Lower lobe of right lung (tissue), 2 donors: Measurements from ENCODE around the gene CCDC71. TPM values are rescaled to one million over a fixed set of nuclear protein-coding genes. Genes with fewer than 3 reads are reported as not detected.

Source experiments
- ATAC-seq, 2 donors: fragments of 200-7000 bp; cut with Tn5 transposase; one replicate each; pipeline ENCODE4 v1.9.1; 2020 to 2022; ENCODE audit warnings: mild to moderate bottlenecking in 2 of 2, moderate library complexity in 2 of 2
- DNase-seq: peaks from one replicate; pipeline ENCODE4 v3.0.0-alpha.2; 2020
- H3K27ac ChIP-seq: fragments of 200-600 bp; one replicate; pipeline ENCODE4 v1.8.0; 2022
- H3K27me3 ChIP-seq: fragments of 200-600 bp; one replicate; pipeline ENCODE4 v1.8.0; 2022; ENCODE audit warnings: low read depth
- H3K36me3 ChIP-seq: fragments of 200-600 bp; one replicate; pipeline ENCODE4 v1.8.0; 2022; ENCODE audit warnings: mild to moderate bottlenecking
- H3K4me1 ChIP-seq: fragments of 200-600 bp; one replicate; pipeline ENCODE4 v1.8.0; 2022
- H3K4me3 ChIP-seq: fragments of 200-600 bp; one replicate; pipeline ENCODE4 v1.8.0; 2022; ENCODE audit warnings: mild to moderate bottlenecking
- H3K9me3 ChIP-seq: fragments of 200-600 bp; one replicate; pipeline ENCODE4 v1.8.0; 2022
- intact Hi-C: fragments of 100-400 bp; cut with DNase I; formaldehyde crosslinking; loops from one replicate; pipeline ENCODE4 v1.11.0; 2022
- total RNA-seq: library from RNA; stranded (reverse); fragmentation: NEBNext Ultra II Directional; extraction: Animal tissue kit (Norgen Biotek cat#: 25700); gene quantifications from one replicate; pipeline ENCODE4 v1.2.1, GENCODE V29; 2021
- TF ChIP-seq, protein P1 (sequence below): fragments of 200-600 bp; IDR thresholded peaks from one replicate; pipeline ENCODE4 v1.8.0; 2022; ENCODE audit warnings: antibody characterized with exemption, mild to moderate bottlenecking
- donor health status: DM: no; HTN: yes; CAD: no; lungs with severe emphysema.

CCDC71 gene
- total RNA-seq, 1 donor from 2014 or later: 23.4 TPM

DNA sequence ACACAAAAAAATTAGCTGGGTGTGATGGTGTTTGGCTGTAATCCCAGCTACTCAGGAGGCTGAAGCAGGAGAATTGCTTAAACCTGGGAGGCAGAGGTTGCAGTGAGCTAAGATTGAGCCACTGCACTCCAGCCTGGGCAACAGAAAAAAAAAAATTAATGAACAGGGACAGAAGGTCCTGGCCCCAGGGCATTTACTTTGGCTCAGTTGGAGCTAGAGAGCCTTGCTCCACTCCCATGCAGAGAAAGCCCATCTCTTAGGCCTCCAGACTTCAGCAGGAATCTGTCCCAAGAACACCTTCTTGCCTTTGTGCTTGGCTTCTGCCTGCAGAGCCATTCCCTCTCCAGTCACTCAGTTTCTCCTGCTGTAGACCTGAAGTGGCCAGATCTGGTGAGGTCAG lies 14.0 kb upstream of the CCDC71 start:
- Histone ChIP-seq H3K4me3 (no peak overlapping the region), H3K27ac (no peak overlapping the region), H3K36me3 (peaks cover 14% of the 10 kb centered on the region), H3K27me3 (no peaks in the 10 kb centered on the region), H3K4me1 (no peaks in the 10 kb centered on the region), H3K9me3 (no peaks in the 10 kb centered on the region)
- DNase-seq (no peak), ATAC-seq (no peak)
- TF ChIP-seq, protein P1, sequence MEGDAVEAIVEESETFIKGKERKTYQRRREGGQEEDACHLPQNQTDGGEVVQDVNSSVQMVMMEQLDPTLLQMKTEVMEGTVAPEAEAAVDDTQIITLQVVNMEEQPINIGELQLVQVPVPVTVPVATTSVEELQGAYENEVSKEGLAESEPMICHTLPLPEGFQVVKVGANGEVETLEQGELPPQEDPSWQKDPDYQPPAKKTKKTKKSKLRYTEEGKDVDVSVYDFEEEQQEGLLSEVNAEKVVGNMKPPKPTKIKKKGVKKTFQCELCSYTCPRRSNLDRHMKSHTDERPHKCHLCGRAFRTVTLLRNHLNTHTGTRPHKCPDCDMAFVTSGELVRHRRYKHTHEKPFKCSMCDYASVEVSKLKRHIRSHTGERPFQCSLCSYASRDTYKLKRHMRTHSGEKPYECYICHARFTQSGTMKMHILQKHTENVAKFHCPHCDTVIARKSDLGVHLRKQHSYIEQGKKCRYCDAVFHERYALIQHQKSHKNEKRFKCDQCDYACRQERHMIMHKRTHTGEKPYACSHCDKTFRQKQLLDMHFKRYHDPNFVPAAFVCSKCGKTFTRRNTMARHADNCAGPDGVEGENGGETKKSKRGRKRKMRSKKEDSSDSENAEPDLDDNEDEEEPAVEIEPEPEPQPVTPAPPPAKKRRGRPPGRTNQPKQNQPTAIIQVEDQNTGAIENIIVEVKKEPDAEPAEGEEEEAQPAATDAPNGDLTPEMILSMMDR: no peak
- intact Hi-C loops: no loop called here

DNA sequence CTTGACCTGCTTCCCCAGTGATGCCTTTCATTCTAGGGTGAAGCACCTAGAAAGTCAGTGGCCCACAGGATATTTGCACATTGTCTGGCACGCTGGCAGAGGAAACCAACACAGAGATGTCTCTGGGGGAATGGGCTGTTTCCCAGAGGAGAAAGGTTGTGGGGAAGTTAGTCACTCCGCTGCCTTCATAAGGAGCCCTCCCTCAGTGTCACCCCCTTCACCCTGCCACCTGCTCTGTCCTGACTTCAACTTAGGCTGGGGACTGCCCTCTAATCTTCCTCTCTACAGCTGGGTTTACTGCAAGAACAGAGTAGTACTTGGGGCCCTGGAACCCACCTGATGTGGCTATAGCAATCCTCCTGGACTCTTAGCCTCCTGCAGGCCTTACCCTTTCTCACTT lies 10.9 kb upstream of the CCDC71 start:
- H3K4me1 ChIP-seq: peaks cover 21% of the 10 kb centered on the region
- TF ChIP-seq, protein P1: no peak
- ATAC-seq (no peak), DNase-seq (no peak)
- no peak overlapping the region for H3K4me3 ChIP-seq
- no peak overlapping the region for H3K27ac ChIP-seq
- no peaks in the 10 kb centered on the region for H3K9me3 ChIP-seq
- intact Hi-C loops: no loop called here
- H3K27me3 ChIP-seq: no peaks in the 10 kb centered on the region
- H3K36me3 ChIP-seq: peaks cover 27% of the 10 kb centered on the region

DNA sequence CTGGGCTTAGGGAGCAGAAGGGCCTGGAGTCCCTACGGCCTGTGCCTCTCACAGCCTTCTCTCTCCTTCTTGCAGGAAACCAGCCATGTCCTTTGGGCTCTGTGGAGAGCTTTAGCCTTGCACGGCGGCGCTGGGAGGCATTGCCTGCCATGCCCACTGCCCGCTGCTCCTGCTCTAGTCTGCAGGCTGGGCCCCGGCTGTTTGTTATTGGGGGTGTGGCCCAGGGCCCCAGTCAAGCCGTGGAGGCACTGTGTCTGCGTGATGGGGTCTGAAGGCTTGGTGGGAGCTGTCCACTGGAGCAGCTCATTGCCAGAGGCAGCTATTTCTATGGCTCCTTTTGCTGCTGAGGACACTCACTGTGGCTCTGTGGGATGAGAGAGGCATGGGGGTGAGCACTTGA lies 9.4 kb upstream of the CCDC71 start:
- ATAC-seq (no peak), DNase-seq (no peak)
- Histone ChIP-seq H3K36me3 (peaks cover 27% of the 10 kb centered on the region), H3K9me3 (no peaks in the 10 kb centered on the region), H3K27me3 (no peaks in the 10 kb centered on the region), H3K4me3 (no peak overlapping the region), H3K27ac (no peak overlapping the region), H3K4me1 (peaks cover 27% of the 10 kb centered on the region)
- TF ChIP-seq, protein P1: no peak
- intact Hi-C loops: no loop called here

DNA sequence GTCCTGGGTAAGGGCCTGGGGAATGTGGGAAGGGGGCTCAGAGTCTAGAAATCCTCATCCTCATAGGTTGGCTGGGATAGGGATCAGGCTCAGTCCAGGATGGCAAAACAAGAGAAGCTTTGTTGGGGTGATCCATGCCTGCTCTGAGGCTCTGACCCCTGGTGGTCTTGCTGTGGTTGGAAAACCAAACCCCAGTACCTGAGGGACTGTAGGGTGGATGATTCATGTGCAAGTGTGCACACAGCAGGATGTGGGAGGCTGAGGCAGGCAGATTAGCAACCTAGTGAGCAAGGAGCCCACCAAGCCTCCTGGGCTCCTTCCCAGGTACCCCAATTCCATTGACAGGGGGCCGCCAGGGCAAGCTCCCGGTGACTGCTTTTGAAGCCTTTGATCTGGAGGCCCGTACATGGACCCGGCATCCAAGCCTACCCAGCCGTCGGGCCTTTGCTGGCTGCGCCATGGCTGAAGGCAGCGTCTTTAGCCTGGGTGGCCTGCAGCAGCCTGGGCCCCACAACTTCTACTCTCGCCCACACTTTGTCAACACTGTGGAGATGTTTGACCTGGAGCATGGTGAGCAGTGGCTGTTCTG lies 8.4 kb upstream of the CCDC71 start:
- Histone ChIP-seq H3K27me3 (no peaks in the 10 kb centered on the region), H3K4me3 (no peak overlapping the region), H3K4me1 (peaks cover 31% of the 10 kb centered on the region), H3K27ac (no peak overlapping the region), H3K36me3 (peaks cover 27% of the 10 kb centered on the region), H3K9me3 (no peaks in the 10 kb centered on the region)
- no peak for ATAC-seq
- TF ChIP-seq, protein P1: no peak
- intact Hi-C loops: no loop called here
- no peak for DNase-seq

DNA sequence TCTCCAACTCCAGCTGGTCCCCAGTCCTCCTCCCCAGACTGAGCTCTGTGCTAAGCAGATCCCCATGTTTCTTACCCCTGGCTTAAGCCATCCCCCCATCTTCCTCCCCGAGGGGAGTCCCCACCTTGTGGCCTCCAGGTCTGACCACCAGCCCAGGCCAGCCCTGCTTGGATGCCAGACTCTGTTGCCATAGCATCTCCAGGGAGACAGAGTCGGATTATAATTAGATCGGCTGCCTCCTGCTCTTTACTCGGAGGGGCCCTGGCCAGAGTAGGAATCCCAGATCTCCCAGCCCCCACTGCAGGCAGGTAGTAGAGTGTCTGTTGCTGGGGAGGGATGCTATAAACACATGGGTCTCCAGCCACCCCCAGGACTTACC lies 7.7 kb upstream of the CCDC71 start:
- H3K9me3 ChIP-seq: no peaks in the 10 kb centered on the region
- intact Hi-C loops: no loop called here
- H3K4me1 ChIP-seq: peaks cover 31% of the 10 kb centered on the region
- H3K27ac ChIP-seq: peak overlapping the region; percentile 84
- H3K27me3 ChIP-seq: no peaks in the 10 kb centered on the region
- TF ChIP-seq, protein P1: no peak
- no peak for DNase-seq
- no peak for ATAC-seq
- H3K4me3 ChIP-seq: peak overlapping the region; percentile 92
- H3K36me3 ChIP-seq: peaks cover 27% of the 10 kb centered on the region
